ENCODE data around the gene ZNF57. TPM values are rescaled to one million over a fixed set of nuclear protein-coding genes. Genes with fewer than 3 reads are reported as not detected.
"Not testable (repeated sequence)": the region's sequence is repeated elsewhere in the genome, so short reads cannot be mapped to it uniquely, and the experiment has no call there.

Gene ZNF57
- polyA plus RNA-seq (ENCODE audit: insufficient read length in 4 of 4), result 1 to 10 TPM; 4.9 to 9.2 (median 7.7) TPM

DNA sequence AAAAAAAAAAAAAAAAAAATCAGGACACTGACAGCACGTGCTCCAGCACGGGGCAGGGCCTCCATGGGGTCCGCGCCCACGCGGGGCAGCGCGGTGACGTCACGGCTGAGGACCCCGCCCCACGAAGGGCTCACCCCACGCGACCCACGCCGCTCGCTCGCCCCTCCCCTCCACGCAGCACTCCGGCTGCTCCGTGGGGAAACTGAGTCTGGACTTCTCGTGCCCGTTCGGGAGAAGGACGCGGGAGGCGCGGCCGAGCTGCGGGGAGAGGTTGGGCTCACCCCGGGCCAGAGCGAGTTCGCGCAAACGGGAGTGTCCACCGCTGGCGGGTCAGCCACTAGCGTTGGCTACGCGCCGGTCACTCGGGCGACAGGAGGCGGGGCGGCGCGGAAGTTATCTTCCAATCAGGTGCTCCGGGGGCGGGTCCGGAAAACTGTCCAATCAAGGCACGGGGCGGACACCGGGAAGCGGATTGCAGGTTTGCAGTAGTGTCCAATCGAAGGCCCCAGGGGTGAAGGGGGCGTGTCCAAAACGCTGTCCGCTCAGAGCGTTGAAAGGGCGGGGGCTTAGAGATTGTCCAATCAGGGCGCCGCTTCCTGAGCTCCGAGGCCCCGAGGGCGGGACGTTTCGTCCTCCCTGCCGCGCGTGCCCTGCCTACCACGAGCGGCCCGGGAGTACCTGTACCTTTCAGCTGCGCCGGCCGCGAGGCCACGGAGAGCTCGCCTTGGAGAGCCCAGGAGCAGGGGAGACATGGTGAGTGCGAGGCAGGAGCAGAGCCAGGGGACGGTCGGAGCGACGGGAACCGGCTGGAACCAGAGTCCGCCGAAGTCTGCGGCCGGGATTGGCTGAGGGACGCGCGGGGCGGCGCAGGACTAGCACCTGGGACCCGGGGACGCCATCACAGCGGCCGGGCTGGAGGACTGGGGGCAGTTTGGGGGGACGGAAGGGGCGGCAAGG, at the start of gene ZNF57:
Gene ZNF57, plus strand, starts transcription at position 633 of the 957 bp plus-strand sequence. Its CDS starts 118 bp downstream, at position 751.
- peak; percentile 94 to 98 (median 98) for DNase-seq (ENCODE audit: low read depth in 4 of 4, low spot score in 3 of 4)

DNA sequence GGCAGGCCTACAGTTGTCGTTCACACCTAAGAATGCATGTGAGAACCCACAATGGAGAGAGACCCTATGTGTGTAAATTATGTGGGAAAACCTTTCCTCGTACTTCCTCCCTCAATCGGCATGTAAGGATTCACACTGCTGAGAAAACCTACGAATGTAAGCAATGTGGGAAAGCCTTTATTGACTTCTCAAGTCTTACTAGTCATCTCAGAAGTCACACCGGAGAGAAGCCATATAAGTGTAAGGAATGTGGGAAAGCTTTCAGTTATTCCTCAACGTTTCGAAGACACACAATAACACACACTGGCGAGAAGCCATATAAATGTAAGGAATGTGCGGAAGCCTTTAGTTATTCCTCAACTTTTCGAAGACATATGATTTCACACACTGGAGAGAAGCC, 48.1 kb upstream of the ZNF57 start:
- DNase-seq (ENCODE audit: low read depth in 4 of 4, low spot score in 3 of 4), result no peak

DNA sequence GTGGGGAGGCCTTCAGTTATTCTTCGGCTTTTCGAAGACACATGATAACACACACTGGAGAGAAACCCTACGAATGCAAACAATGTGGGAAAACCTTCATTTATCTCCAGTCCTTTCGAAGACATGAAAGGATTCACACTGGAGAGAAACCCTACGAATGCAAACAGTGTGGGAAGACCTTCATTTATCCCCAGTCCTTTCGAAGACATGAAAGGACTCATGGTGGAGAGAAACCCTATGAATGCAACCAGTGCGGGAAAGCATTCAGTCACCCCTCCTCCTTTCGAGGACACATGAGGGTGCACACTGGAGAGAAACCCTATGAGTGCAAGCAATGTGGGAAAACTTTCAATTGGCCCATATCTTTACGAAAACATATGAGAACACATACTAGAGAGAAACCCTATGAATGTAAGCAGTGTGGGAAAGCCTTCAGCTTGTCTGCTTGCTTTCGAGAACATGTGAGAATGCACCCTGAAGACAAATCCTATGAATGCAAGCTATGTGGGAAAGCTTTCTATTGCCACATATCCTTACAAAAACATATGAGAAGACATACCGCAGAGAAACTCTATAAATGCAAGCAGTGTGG, 47.6 kb upstream of the ZNF57 start:
- DNase-seq (ENCODE audit: low read depth in 4 of 4, low spot score in 3 of 4), result no peak

DNA sequence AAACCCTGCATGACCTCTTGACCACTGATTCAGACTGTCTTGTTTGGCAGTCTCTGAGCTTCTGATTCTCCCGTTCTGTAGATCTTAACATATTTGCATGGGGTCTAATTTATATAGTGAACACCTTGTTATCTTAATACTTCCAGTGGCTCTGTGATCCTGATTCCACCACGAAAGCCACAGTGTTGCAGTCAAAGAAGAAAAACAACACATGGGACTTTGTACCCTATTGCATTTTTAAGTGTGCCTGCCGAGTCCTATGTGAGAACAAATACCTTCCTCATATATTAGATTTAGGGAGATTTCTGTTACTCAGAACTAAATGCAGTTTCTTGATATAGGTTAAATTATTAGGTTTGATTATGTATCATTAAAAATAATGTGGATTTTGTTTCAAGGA, 45.9 kb upstream of the ZNF57 start:
- DNase-seq (ENCODE audit: low read depth in 4 of 4, low spot score in 3 of 4), result no peak

DNA sequence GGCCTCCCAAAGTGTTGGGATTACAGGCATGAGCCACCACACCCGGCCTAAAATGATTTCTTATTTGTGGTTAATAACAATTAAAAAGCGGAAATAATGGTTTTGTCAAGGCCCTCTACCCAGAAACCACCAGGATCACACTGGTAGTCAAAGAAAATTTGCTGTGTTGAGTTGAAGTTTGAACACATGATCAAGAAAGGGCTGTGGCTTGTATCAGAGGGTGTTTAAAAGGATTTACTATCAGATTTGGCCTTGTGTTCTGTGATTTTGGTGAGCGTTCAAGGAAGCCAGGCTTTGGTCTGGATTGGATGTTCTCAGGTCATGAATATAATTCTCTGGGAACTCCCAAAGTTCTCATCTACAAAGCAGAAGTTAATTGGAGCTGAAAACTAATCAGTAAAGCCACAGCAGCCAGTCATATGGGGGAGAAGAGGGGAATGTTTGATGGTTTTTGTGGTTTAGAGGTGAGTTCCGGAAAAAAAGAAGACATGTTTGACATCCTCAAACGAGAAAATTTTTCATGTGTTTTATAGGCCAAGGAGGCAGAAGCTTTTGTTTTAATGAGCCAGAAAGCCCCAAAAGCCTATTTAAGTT, 44.2 kb upstream of the ZNF57 start:
- DNase-seq (ENCODE audit: low read depth in 4 of 4, low spot score in 3 of 4), result no peak

DNA sequence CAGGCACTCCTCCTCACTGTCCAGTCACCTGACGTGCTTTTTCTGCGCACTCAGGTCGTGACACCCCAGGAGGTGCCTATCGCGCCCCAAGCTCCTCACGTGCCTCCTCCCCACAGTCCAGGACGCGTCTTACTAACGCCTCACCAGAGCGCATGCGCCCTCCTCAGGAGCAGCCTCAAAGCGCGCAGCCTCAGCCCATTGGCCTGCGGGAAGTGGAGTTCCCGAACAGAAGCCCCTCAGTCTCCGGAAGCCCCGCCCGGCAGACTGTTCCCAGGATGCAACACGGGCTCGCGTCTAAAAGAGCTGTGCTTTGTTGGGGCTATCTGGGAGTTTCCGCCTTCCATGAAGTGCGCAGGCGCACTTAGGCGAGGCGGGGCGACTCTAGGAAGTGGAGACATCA, 41.9 kb upstream of the ZNF57 start:
- DNase-seq (ENCODE audit: low read depth in 4 of 4, low spot score in 3 of 4), result no peak

DNA sequence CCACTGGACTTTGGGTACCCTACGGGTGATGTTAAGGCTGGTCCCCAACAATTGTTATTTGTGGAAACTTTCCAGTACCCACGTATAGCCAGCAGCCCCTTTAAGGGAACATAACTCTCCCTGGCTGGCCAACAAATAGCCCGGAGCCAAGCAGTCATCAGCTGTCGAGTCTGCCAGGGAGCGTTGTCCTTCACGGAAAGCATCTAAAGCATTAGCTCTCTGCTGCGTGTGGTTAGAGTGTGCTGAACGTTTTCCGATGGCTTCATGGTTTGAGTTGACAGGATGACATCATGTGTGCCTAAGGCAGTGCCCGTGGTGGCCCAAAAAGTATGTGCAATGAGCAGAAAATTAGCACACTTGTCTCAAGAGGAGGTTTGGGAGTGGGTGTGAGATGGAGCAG, 36.9 kb upstream of the ZNF57 start:
- DNase-seq (ENCODE audit: low read depth in 4 of 4, low spot score in 3 of 4), result no peak

DNA sequence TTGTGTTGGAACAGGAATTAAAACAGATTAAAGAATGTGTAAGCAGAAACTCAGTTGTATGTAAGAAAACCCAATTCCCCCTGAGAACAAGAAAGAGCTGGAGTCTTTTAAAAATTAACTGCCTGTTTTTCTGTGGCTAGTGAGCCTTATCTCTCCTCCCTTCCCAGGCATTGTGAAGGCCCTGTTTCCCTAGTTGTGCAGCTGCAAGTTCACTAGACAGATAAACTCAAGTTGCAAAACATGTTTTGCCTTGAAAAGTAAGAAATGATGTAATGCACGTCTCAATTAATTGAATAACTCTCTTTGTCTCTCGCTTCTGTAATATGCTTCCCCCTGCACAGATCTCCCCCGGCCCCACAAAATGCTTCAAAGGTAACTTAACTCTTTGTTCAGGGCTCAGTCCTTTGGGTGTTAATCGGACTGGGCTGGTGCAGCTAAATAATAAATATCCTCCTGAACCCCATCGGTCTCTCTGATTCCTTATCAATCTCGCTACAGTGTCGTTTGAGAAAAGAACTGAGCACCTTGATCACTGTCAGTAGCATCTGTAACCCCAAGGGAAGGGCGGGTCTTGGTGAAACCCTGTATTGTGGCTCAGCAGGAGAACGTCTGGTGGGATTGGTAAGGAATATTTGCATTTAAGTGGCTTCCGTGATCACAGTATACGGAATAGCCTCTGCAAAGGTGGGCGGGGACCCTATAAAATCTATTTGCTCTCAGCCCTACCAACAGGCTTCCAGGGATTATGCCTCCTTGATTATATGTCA, 35.2 kb upstream of the ZNF57 start:
- DNase-seq (ENCODE audit: low read depth in 4 of 4, low spot score in 3 of 4), result no peak

DNA sequence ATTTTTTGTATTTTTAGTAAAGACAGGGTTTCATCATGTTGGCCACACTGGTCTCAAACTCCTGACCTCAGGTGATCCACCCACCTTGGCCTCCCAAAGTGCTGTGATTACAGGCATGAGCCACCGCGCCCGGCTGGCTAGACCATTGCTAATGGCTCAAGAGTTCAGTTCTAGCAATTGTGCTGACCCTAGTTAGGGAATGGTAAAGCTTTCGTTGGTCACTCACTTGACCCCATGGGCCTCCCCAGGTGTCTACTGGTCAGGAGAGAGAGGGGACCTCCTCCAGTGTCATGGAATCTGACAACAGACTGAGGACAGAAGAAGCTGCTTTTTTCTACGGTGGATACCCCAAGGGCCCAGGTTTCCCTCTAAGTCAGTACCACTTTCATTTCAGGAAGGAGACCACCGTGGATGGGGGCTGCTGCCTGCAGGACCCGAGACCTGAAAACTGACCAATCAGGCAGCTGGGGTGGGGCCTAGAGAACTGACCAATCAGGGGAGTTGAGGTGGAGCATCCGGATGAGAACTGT, 34.2 kb upstream of the ZNF57 start:
- DNase-seq (ENCODE audit: low read depth in 4 of 4, low spot score in 3 of 4), result no peak

DNA sequence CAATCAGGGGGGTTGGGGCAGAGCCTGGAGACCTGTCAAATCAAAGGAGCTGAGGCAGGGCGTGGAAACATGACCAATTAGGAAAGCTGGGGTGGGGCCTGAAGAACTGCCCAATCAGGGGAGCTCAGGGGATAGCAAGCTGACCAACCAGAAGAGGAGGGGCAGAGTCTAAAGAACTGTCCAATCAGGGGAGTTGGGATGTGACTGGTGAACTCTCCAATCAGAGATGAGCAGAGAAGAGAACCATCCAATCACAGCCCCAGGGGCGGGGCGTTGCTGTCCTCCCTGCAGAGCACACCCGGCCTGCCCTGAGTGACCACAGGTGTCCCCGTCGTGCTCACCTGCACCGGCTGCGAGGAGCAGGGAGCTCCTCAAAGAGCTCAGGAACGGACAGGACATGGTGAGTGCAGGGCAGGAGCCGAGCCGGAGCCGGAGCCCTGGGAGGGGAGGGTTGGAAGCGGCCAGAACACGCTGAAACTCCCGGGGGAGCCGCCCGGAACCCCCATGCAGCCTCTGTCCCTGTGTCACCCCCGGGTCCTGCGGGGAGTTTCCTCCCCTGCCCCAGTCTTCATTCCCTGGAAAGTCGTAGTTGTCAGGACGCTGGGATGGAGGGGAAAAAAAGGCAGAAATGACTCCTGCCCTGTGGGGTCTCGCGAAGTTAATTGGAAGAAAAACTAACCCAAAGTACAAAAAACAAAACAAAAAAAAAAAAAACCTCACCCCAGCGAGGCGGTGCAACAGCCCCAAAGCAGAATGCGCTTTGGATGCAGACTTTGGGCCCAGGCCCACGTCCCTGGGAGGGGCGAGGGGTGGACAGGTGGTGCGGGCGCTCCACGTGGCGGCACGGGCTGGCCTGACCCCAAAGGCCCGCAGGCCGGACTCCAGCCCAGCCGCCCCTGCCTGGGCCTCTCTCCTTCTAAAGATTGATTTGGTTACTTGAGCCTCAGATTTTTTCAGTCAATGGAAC, 33.4 kb upstream of the ZNF57 start, which contains the start of gene ZNF556:
Gene ZNF556, plus strand, starts transcription at position 311 of the 967 bp plus-strand sequence. Its CDS starts 87 bp downstream, at position 398.
- no peak for DNase-seq (ENCODE audit: low read depth in 4 of 4, low spot score in 3 of 4)

DNA sequence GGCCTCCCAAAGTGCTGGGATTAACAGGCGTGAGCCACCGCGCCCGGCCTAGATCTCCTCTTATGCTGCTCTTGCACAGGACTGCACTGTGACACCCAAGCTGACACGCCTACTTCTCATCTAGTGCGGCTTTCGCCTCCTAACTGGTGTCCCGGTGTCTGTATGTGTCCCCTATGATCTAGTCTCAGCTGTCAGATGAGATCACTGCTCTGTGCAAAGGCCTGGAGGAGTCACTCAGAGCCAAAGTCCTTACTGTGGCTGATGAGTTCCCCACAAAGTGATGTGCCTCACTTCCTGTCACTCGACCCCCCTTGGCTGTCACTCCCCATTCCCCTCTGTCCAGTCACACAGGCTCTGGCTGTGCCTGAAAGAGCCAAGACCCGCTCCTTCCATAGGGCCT, 31.1 kb upstream of the ZNF57 start:
- DNase-seq (ENCODE audit: low read depth in 4 of 4, low spot score in 3 of 4), result no peak

DNA sequence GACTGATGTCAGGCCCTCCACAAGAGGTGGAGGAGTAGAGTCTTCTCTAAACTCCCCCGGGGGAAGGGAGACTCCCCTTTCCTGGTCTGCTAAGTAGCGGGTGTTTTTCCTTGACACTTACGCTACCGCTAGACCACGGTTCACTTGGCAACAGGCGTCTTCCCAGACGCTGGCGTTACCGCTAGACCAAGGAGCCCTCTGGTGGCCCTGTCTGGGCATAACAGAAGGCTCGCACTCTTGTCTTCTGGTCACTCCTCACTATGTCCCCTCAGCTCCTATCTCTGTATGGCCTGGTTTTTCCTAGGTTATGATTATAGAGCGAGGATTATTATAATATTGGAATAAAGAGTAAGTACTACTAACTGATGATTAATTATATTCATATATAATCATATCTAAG, 28.6 kb upstream of the ZNF57 start:
- not testable (repeated sequence) for DNase-seq (ENCODE audit: low read depth in 4 of 4, low spot score in 3 of 4)

DNA sequence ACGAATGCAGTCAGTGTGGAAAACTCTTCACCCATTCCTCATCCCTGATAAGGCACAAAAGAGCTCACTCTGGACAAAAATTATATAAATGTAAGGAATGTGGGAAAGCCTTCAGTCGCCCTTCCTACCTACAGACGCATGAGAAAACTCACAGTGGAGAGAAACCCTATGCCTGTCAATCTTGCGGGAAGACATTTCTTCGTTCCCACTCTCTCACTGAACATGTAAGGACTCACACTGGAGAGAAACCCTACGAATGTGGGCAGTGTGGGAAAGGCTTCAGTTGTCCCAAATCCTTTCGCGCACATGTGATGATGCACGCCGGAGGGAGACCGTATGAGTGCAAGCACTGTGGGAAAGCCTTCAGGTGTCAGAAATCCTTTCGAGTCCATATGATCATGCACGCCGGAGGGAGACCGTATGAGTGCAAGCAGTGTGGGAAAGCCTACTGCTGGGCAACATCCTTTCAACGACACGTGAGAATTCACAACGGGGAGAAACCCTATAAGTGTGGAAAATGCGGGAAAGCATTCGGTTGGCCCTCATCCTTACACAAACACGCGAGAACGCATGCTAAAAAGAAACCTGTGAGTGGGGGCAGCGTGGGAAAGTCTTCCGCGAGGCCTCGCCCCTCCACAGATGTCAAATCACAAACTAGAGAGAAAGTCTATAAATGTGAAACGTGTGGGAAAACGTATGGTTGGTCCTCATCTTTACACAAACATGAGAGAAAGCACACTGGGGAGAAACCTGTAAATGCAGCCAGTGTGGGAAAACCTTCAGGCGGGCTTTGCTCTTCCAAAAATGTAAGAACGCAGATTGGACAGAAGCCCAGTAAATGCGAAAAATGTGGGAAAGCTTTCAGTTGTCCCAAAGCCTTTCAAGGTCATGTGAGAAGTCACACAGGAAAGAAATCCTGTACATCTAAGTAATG, 23.1 kb upstream of the ZNF57 start:
- no peak for DNase-seq (ENCODE audit: low read depth in 4 of 4, low spot score in 3 of 4)

DNA sequence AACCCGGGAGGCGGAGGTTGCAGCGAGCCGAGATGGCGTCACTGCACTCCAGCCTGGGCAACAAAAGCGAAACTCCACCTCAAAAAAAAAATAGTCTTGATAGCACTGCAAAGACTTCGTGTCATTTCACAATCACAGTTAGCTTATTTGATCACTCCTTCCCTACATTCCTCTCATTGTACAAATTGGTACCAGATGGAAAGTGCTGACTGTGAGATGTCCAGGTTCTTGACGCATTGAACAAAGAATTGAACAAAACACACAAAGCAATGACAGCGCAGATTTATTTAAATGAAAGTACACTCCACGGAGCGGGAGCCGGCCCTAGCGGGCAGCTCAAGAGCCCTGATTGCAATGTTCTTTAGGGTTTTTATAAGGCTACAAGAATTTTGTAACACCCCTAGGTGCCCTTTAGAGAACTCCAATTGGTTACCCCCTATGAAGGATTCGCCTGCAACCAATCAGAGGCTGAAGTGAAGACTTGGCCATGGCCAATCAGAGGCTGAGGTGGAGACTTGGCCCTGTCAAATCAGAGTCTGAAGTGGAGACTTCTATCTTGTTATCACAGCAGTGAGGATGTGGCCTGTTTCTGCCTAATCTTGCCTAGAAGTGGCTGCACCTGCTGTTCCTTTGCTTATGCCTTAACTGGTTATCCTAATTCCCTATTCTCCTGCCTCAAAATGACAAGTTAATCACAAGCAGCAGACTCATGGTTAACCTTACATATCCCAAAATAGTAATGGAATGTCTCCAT, 16.9 kb upstream of the ZNF57 start:
- DNase-seq (ENCODE audit: low read depth in 4 of 4, low spot score in 3 of 4), result no peak

DNA sequence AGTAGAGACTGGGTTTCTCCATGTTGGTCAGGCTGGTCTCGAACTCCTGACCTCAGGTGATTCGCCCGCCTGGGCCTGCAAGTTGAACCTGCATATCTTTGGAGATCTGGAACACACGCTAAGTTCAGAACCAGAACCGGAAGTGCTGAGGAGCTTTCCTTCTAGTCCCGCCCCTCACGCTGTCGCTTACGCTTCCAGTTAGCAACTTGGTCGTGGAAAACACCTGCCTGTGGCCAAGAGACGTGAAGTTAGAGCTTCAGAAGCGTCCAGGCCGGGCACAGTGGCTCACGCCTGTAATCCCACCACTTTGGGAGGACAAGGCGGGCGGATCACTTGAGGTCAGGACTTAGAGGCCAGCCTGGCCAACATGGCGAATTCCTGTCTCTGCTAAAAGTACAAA, 15.0 kb upstream of the ZNF57 start:
- DNase-seq (ENCODE audit: low read depth in 4 of 4, low spot score in 3 of 4), result no peak

DNA sequence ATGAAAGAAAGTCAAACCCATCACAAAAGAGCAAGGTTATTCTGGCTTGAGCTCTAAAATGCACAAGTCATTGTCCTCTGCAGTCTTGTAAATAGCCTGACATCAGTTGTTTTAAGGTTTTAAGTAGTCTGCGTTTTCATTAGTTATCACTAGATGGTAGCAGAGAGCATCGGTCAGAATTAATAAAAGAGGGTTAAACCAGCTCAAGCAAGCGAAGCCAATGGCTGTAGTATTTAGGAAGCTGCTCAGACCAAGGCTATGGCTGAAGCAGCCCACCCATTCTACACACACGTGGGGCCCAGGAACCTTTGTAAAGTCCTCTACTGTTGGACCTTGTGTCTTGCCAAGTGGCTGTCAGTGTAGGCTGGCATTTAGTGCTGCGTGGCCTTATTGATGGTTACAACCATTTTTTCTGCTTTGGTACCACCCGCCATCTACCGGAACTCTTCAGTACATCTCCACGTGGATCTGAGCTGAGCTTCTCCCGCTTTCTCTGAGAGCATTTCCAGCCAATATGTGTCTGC, 13.3 kb upstream of the ZNF57 start:
- peak; percentile 48 to 66 (median 58) for DNase-seq (ENCODE audit: low read depth in 4 of 4, low spot score in 3 of 4)

DNA sequence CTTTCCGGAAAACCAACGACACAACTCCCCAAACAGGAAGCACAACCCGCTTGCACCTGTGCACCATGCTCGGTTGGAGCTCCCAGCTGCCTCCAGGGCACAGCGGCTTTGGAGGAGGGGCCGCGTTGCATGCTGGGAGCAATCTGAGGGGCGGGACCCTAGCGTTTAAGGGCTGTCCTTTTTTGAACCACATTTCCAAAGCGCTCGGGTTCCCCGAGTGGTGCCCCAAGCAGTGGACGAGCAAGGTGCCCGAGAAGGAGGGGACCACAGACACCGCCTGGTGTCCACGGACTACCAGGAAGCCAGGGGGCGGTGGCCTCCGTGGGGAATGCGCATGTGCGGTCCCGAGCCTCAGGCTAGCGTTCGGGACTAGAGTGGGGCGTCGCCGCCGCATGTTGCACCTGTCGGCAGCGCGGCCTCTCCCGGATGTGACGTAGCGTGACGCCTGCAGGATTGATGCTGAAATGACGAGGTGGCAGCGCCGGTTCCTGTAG, 11.9 kb upstream of the ZNF57 start:
- no peak for DNase-seq (ENCODE audit: low read depth in 4 of 4, low spot score in 3 of 4)
